ENCODE measurements around the gene ARHGAP44.

GRCh38 chr17:12794919-12795532 is 5.7 kb downstream of the ARHGAP44 start:
- TF ChIP-seq GATA3 (IDR thresholded peaks at IDR 0.05; ENCODE audit: low read depth, low read length) (no peak), GATA2 (IDR thresholded peaks at IDR 0.05; ENCODE audit: low read depth, low read length) (no peak)
